HepG2 (cell line): ENCODE measurements around the gene RBBP8NL. TPM values are rescaled to one million over a fixed set of nuclear protein-coding genes. Genes with fewer than 3 reads are reported as not detected.

ENCODE experiments used
- ATAC-seq: fragments of 200-7000 bp; cut with Tn5 transposase; 3 replicates; pipeline ENCODE4 v1.9.1; 2020; ENCODE audit warnings: mild to moderate bottlenecking, moderate library complexity
- BruUV-seq: library from RNA; stranded (reverse); fragments of 400-500 nt; replicated peaks from 2 replicates; lab custom pipeline; 2021; lab: Mats Ljungman, UMichigan
- CTCF ChIA-PET: fragments of 300-600 bp; formaldehyde crosslinking; extraction: SDS; loops from one replicate; lab custom pipeline; 2021; ENCODE audit warnings: low total read pairs, inconsistent platforms, low intra/inter-chr PET ratio; lab: Yijun Ruan, JAX
- POLR2A ChIA-PET: fragments of 350-600 bp; sonication (Branson Sonifier 250); formaldehyde crosslinking; loops from one replicate; lab custom pipeline; 2020; ENCODE audit warnings: antibody characterized with exemption, inconsistent platforms; lab: Yijun Ruan, JAX
- DNase-seq: peaks from one replicate; pipeline ENCODE4 v3.0.0-alpha.2; 2015; ENCODE audit warnings: low spot score
- FAIRE-seq: peaks from 3 replicates; lab custom pipeline; 2011; peaks lifted over from hg19 to GRCh38; lab: Jason Lieb, UNC
- H2AFZ ChIP-seq: one replicate; pipeline ENCODE4 v1.6.1; 2011; ENCODE audit warnings: low read length, inconsistent platforms
- H3K27ac ChIP-seq: fragments of 300-600 bp; 3 replicates; pipeline ENCODE4 v1.8.0; 2011; ENCODE audit warnings: mixed run types, mild to moderate bottlenecking, mixed read lengths, low read length, inconsistent platforms; ENCODE audit not compliant: insufficient read depth; ENCODE audit errors: extremely low read length
- H3K27me3 ChIP-seq, 2 experiments: fragments of 200-600 bp in 1 of 2; 2 replicates in 1 of 2; 3 replicates in 1 of 2; pipeline versions ENCODE4 v1.6.0 to v1.8.0; 2011; ENCODE audit warnings: low read length in 2 of 2, mild to moderate bottlenecking in 2 of 2, moderate library complexity in 2 of 2, inconsistent platforms in 1 of 2; ENCODE audit not compliant: insufficient read depth in 2 of 2, control insufficient read depth in 1 of 2
- H3K36me3 ChIP-seq, 2 experiments: fragments of 200-600 bp in 1 of 2; replicated peaks in 1 of 2; 2 replicates in 1 of 2; 3 replicates in 1 of 2; pipeline versions ENCODE4 v1.5.1 to v1.8.0; 2011; ENCODE audit warnings: low read length in 2 of 2, inconsistent platforms in 1 of 2; ENCODE audit not compliant: insufficient read depth in 2 of 2, control insufficient read depth in 1 of 2
- H3K4me1 ChIP-seq: 2 replicates; pipeline ENCODE4 v1.5.1; 2012; ENCODE audit warnings: low read length, inconsistent platforms; ENCODE audit not compliant: insufficient read depth
- H3K4me2 ChIP-seq: 2 replicates; pipeline ENCODE4 v1.6.0; 2011; ENCODE audit warnings: low read depth, low read length, inconsistent platforms
- H3K4me3 ChIP-seq, 3 experiments: fragments of 200-600 bp in 1 of 3; sonication (generic), shearing (Covaris generic) in 1 of 3; replicated peaks in 1 of 3; 2 replicates each; pipeline ENCODE4 v1.5.1; 2011 to 2016; ENCODE audit warnings: low read length in 3 of 3, inconsistent platforms in 2 of 3, low read depth in 2 of 3, mild to moderate bottlenecking in 2 of 3, control low read depth in 1 of 3, mixed read lengths in 1 of 3; ENCODE audit not compliant: insufficient read depth in 1 of 3
- H3K79me2 ChIP-seq: one replicate; pipeline ENCODE4 v1.6.1; 2011; ENCODE audit warnings: low read length, inconsistent platforms; ENCODE audit not compliant: insufficient read depth
- H3K9ac ChIP-seq: 2 replicates; pipeline ENCODE4 v1.6.0; 2011; ENCODE audit warnings: mild to moderate bottlenecking, low read depth, low read length, inconsistent platforms; ENCODE audit not compliant: insufficient read depth
- H3K9me3 ChIP-seq: 2 replicates; pipeline ENCODE4 v1.5.1; 2012; ENCODE audit warnings: mild to moderate bottlenecking, low read length
- H4K20me1 ChIP-seq: 2 replicates; pipeline ENCODE4 v1.6.0; 2011; ENCODE audit warnings: inconsistent platforms, mild to moderate bottlenecking, low read length, moderate library complexity; ENCODE audit not compliant: insufficient read depth
- EZH2 ChIP-seq: conservative IDR thresholded peaks from 2 replicates; pipeline ENCODE4 v1.6.1; 2012; ENCODE audit warnings: mild to moderate bottlenecking, low read depth, low read length, moderate library complexity
- NFYB ChIP-seq: sonication (generic); formaldehyde crosslinking; IDR thresholded peaks from 2 replicates; pipeline ENCODE4 v1.4.0; 2020; ENCODE audit warnings: missing genetic modification reagents
- PHF5A ChIP-seq: IDR thresholded peaks from one replicate; pipeline ENCODE4 v1.6.1; 2018; ENCODE audit warnings: low read depth, missing genetic modification reagents; ENCODE audit not compliant: unreplicated experiment
- RERE ChIP-seq: IDR thresholded peaks from 2 replicates; pipeline ENCODE4 v1.6.1; 2016; ENCODE audit warnings: low read depth, missing genetic modification reagents, missing compliant biosample characterization
- WGBS: methylation state at CpG from one replicate; pipeline ENCODE4 v1.1.6; 2017; ENCODE audit warnings: low lambda C conversion rate; 5-methylcytosine and 5-hydroxymethylcytosine counted together
- in situ Hi-C: cut with HindIII; loops from 2 replicates; pipeline ENCODE4 v1.10.0; 2017; ENCODE audit warnings: low pct_unique_long_range_greater_than_20kb; ENCODE audit not compliant: extremely low pct_ligation_motif_present
- intact Hi-C: fragments of 100-400 bp; cut with micrococcal nuclease; formaldehyde crosslinking; loops from one replicate; pipeline ENCODE4 v1.10.0; 2022; ENCODE audit not compliant: unreplicated experiment
- polyA plus RNA-seq, 8 experiments: library from polyadenylated mRNA; depleted of rRNA in 3 of 8; stranded (reverse) in 7 of 8; unstranded in 1 of 8; fragments of >200 nt; fragmentation: Illumina TruSeq in 4 of 8; extraction: Trizol in 4 of 8; gene quantifications; 2 replicates each; pipeline versions ENCODE4 v1.2.1 to v1.2.3, GENCODE V29; 2011 to 2016; ENCODE audit warnings: low read depth in 4 of 8, missing spikeins in 1 of 8, mixed read lengths in 1 of 8; ENCODE audit not compliant: insufficient read depth in 1 of 8
- total RNA-seq, 5 experiments: library from RNA; depleted of rRNA; stranded (reverse); fragments of >200 nt; fragmentation: Illumina TruSeq; extraction: Trizol; gene quantifications; 2 replicates each; pipeline ENCODE4 v1.2.3, GENCODE V29; 2016; ENCODE audit warnings: low read depth in 1 of 5

RBBP8NL gene
- total and polyA plus RNA-seq, 2 of the 13 experiments (the other 11 are each of a cell fraction or from before 2014, with no cell fraction given), result 0.69 to 0.86 TPM

- TF ChIP-seq NFYB (CRISPR knock-in tag) (no peak), PHF5A (CRISPR knock-in tag) (no peak), EZH2 (0 out of 2 replicates have a peak, but pooled peaks have one; percentile 80), RERE (CRISPR knock-in tag) (no peak)
- in situ Hi-C loops (no loop called here), intact Hi-C loops (no loop called here)
- CTCF ChIA-PET, result no interaction called here
- no peak for DNase-seq
- no TSS peak for BruUV-seq
- Histone ChIP-seq H2AFZ (no peak overlapping the region), H3K27ac (no peak overlapping the region), H3K36me3 (no peaks in the 10 kb centered on the region), H3K27me3 (peaks cover 37 to 84% of the 10 kb centered on the region in 2 experiments), H4K20me1 (no peaks in the 10 kb centered on the region; the same call in 1 of the 2 replicates), H3K4me3 (no peak overlapping the region), H3K79me2 (no peaks in the 10 kb centered on the region), H3K9ac (no peak overlapping the region), H3K4me2 (no peak overlapping the region), H3K4me1 (no peaks in the 10 kb centered on the region), H3K9me3 (no peaks in the 10 kb centered on the region)
- no peak for FAIRE-seq
- POLR2A ChIA-PET, result no interaction called here
- no peak for ATAC-seq
- 38% methylated on average over 30 of the region's 30 CpGs for WGBS
These were observed 27.7 kb upstream of the RBBP8NL start for GRCh38 chr20:62454904-62455636.
